Thyroid gland (tissue), 4 donors: Measurements from ENCODE around the gene NCOA3.

Experiments
- CTCF ChIP-seq, 6 experiments: fragments of 200-600 bp in 3 of 6; fragments of 450-650 bp in 3 of 6; sonication (generic) in 3 of 6; IDR thresholded peaks; one replicate each; pipeline ENCODE4 v1.5.1; 2016 to 2019; ENCODE audit warnings: antibody characterized with exemption in 6 of 6, mild to moderate bottlenecking in 2 of 6, inconsistent platforms in 1 of 6, moderate library complexity in 1 of 6
- POLR2A ChIP-seq, 2 donors: fragments of 450-650 bp; IDR thresholded peaks; one replicate each; pipeline ENCODE4 v1.6.1; 2017; ENCODE audit warnings: antibody characterized with exemption in 2 of 2, mild to moderate bottlenecking in 2 of 2, moderate library complexity in 1 of 2

DNA sequence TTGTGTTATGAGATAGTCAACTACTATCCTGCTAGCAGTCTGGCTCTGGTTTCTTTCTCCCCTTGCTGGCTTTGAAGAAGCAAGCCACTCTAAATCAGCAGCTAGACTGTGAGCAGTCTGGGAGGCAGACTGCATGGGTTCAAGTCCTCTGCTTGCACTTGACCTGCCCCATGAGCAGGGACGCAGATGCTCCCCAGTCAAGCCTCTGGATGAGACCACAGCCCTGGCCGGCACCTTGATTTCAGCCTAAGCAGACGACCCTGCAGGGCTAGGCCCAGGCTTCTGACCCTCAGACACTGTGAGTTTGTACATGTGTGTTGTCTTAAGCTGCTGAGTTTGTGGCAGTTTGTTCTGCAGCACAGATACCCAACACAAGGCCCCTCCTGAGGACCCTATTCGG lies 177.8 kb downstream of the NCOA3 start:
- TF ChIP-seq CTCF (IDR thresholded peaks at IDR 0.05) (no peak), POLR2A (IDR thresholded peaks at IDR 0.05) (no peak)
